ENCODE data around the gene VPREB3. TPM values are rescaled to one million over a fixed set of nuclear protein-coding genes. Genes with fewer than 3 reads are reported as not detected.

The VPREB3 gene
- total RNA-seq, 1 experiment from 2014 or later, result not detected

- POLR2A ChIA-PET, result no interaction called here
- H3K4me1 Mint-ChIP-seq (ENCODE audit: low read depth, unreplicated experiment), result no peaks in the 10 kb centered on the region
- no peak overlapping the region for H3K27ac Mint-ChIP-seq (ENCODE audit: unreplicated experiment)
- CTCF ChIA-PET, result no interaction called here
- BruUV-seq (replicated peaks), result no TSS peak
- H3K36me3 Mint-ChIP-seq (ENCODE audit: insufficient read depth, unreplicated experiment), result no peaks in the 10 kb centered on the region
- no peak for TF ChIP-seq CTCF (IDR thresholded peaks at IDR 0.05; ENCODE audit: insufficient read depth in 1 of 2, low read depth in 1 of 2, low read length in 1 of 2, severe bottlenecking in 1 of 2, unreplicated experiment in 1 of 2)
- no peaks in the 10 kb centered on the region for H3K27me3 ChIP-seq (replicated peaks; ENCODE audit: control insufficient read depth, insufficient read depth, low read length)
- no peak for DNase-seq
- H3K4me3 ChIP-seq (ENCODE audit: low read depth, low read length), result no peak overlapping the region
- H3K4me3 Mint-ChIP-seq (ENCODE audit: unreplicated experiment), result no peak overlapping the region
- no peaks in the 10 kb centered on the region for H3K27me3 Mint-ChIP-seq (ENCODE audit: insufficient read depth, unreplicated experiment)
- intact Hi-C loops (cut with micrococcal nuclease; ENCODE audit: unreplicated experiment), result no loop called here
- no peaks in the 10 kb centered on the region for H3K4me1 ChIP-seq
- H3K9me3 Mint-ChIP-seq (ENCODE audit: unreplicated experiment), result no peaks in the 10 kb centered on the region
- no peaks in the 10 kb centered on the region for H3K9me3 ChIP-seq
- H3K36me3 ChIP-seq (ENCODE audit: control insufficient read depth, insufficient read depth, low read length), result no peaks in the 10 kb centered on the region
Observed at GRCh38 chr22:23722724-23723123, 31.5 kb downstream of the VPREB3 start.

DNA sequence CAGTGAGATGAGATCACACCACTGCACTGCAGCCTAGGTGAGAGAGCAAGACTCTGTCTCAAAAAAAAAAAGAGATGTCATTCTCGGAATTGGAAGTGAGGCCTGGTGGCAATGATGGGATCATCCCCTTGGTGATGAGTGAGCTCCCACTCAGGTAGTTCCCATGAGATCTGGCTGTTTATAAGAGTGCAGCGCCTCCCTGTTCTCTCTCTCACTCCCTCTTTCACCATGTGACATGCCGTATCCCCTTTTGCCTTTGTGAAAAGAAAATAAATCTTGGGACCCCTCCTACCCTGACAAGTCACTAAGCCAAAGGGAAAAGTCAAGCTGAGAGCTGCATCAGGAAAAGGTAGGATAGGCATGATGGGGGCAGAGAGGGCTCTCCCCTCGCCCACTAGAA is 32.1 kb downstream of the VPREB3 start:
- peaks cover 4% of the 10 kb centered on the region; the same call in 1 of the 2 replicates for H3K4me1 ChIP-seq
- ChIA-PET POLR2A (no interaction called here), CTCF (no interaction called here)
- peaks cover 3% of the 10 kb centered on the region for H3K36me3 Mint-ChIP-seq (ENCODE audit: insufficient read depth, unreplicated experiment)
- H3K36me3 ChIP-seq (ENCODE audit: control insufficient read depth, insufficient read depth, low read length), result no peaks in the 10 kb centered on the region
- no peaks in the 10 kb centered on the region for H3K9me3 Mint-ChIP-seq (ENCODE audit: unreplicated experiment)
- BruUV-seq (replicated peaks), result no TSS peak
- no peak for TF ChIP-seq CTCF (IDR thresholded peaks at IDR 0.05; ENCODE audit: insufficient read depth in 1 of 2, low read depth in 1 of 2, low read length in 1 of 2, severe bottlenecking in 1 of 2, unreplicated experiment in 1 of 2)
- intact Hi-C loops (cut with micrococcal nuclease; ENCODE audit: unreplicated experiment), result no loop called here
- H3K27ac Mint-ChIP-seq (ENCODE audit: unreplicated experiment), result no peak overlapping the region
- no peak overlapping the region for H3K4me3 Mint-ChIP-seq (ENCODE audit: unreplicated experiment)
- no peaks in the 10 kb centered on the region for H3K9me3 ChIP-seq
- DNase-seq, result no peak
- no peaks in the 10 kb centered on the region for H3K27me3 Mint-ChIP-seq (ENCODE audit: insufficient read depth, unreplicated experiment)
- H3K4me3 ChIP-seq (ENCODE audit: low read depth, low read length), result no peak overlapping the region
- H3K27me3 ChIP-seq (replicated peaks; ENCODE audit: control insufficient read depth, insufficient read depth, low read length), result no peaks in the 10 kb centered on the region
- H3K4me1 Mint-ChIP-seq (ENCODE audit: low read depth, unreplicated experiment), result no peaks in the 10 kb centered on the region

DNA sequence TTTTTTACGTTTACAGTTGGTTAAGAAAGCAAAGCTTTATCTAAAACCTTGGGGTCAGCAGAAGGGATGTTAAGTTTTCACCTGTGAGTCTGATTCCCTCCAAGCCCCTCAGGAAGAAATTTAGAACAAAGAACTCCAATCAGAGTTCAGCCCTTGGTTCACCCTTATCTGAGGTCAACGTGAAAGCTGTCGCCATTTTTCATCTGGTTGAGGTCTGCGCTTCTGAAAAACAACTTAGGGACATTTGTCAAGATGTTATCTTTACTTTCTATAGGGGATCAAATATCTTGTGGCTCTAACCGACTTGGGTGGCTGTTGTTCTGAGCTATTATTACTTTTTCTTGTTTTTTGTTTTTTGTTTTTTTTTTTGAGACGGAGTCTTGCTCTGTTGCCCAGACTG is 33.4 kb downstream of the VPREB3 start:
- no peaks in the 10 kb centered on the region for H3K27me3 ChIP-seq (replicated peaks; ENCODE audit: control insufficient read depth, insufficient read depth, low read length)
- intact Hi-C loops (cut with micrococcal nuclease; ENCODE audit: unreplicated experiment), result no loop called here
- H3K4me3 ChIP-seq (ENCODE audit: low read depth, low read length), result no peak overlapping the region
- peaks cover 4% of the 10 kb centered on the region; the same call in 1 of the 2 replicates for H3K4me1 ChIP-seq
- H3K27me3 Mint-ChIP-seq (ENCODE audit: insufficient read depth, unreplicated experiment), result no peaks in the 10 kb centered on the region
- ChIA-PET CTCF (no interaction called here), POLR2A (no interaction called here)
- no peaks in the 10 kb centered on the region for H3K4me1 Mint-ChIP-seq (ENCODE audit: low read depth, unreplicated experiment)
- no peaks in the 10 kb centered on the region for H3K9me3 ChIP-seq
- no peaks in the 10 kb centered on the region for H3K9me3 Mint-ChIP-seq (ENCODE audit: unreplicated experiment)
- no peak overlapping the region for H3K27ac Mint-ChIP-seq (ENCODE audit: unreplicated experiment)
- no peak overlapping the region for H3K4me3 Mint-ChIP-seq (ENCODE audit: unreplicated experiment)
- BruUV-seq (replicated peaks), result no TSS peak
- no peaks in the 10 kb centered on the region for H3K36me3 ChIP-seq (ENCODE audit: control insufficient read depth, insufficient read depth, low read length)
- no peak for DNase-seq
- peaks cover 6% of the 10 kb centered on the region for H3K36me3 Mint-ChIP-seq (ENCODE audit: insufficient read depth, unreplicated experiment)
- no peak for TF ChIP-seq CTCF (IDR thresholded peaks at IDR 0.05; ENCODE audit: insufficient read depth in 1 of 2, low read depth in 1 of 2, low read length in 1 of 2, severe bottlenecking in 1 of 2, unreplicated experiment in 1 of 2)
